Activated CD8-positive, alpha-beta T cell treated with anti-CD3 and anti-CD28 coated beads for 36 hours (primary cell): ENCODE results near the gene PLPPR4. TPM values are rescaled to one million over a fixed set of nuclear protein-coding genes. Genes with fewer than 3 reads are reported as not detected.

Source experiments
- ATAC-seq: fragments of 200-7000 bp; cut with Tn5 transposase; one replicate; pipeline ENCODE4 v1.10.0; 2021; ENCODE audit warnings: mild to moderate bottlenecking, moderate library complexity
- CTCF ChIA-PET: fragments of 350-600 bp; sonication (Branson Sonifier 250); formaldehyde crosslinking; loops from one replicate; lab custom pipeline; 2021; ENCODE audit warnings: antibody characterized with exemption; lab: Charles Lee
- POLR2A ChIA-PET: fragments of 350-600 bp; sonication (Branson Sonifier 250); formaldehyde crosslinking; loops from one replicate; lab custom pipeline; 2021; ENCODE audit warnings: antibody characterized with exemption; lab: Charles Lee
- DNase-seq: peaks from one replicate; pipeline ENCODE4 v3.0.0-alpha.2; 2020
- H3K27ac Mint-ChIP-seq: one replicate; pipeline ENCODE4 v1.8.0; 2021; ENCODE audit warnings: mild to moderate bottlenecking, mixed read lengths
- H3K27me3 Mint-ChIP-seq: one replicate; pipeline ENCODE4 v1.8.0; 2021; ENCODE audit warnings: mixed read lengths
- H3K36me3 Mint-ChIP-seq: one replicate; pipeline ENCODE4 v1.8.0; 2021; ENCODE audit warnings: low read depth, mixed read lengths
- H3K4me1 Mint-ChIP-seq: one replicate; pipeline ENCODE4 v1.8.0; 2021; ENCODE audit warnings: low read depth, mixed read lengths
- H3K4me3 Mint-ChIP-seq: one replicate; pipeline ENCODE4 v1.8.0; 2021; ENCODE audit warnings: mild to moderate bottlenecking, moderate library complexity, mixed read lengths
- H3K9me3 Mint-ChIP-seq: one replicate; pipeline ENCODE4 v1.8.0; 2021; ENCODE audit warnings: mixed read lengths
- intact Hi-C: fragments of 100-400 bp; cut with micrococcal nuclease; formaldehyde crosslinking; loops from one replicate; pipeline ENCODE4 v1.10.0; 2022
- total RNA-seq, 2 experiments: library from RNA; stranded (reverse); gene quantifications; one replicate each; pipeline ENCODE4 v1.2.3, GENCODE V29; 2021
- TF ChIP-seq, protein P1 (sequence below): fragments of 200-600 bp; IDR thresholded peaks from one replicate; pipeline ENCODE4 v1.8.0; 2022; ENCODE audit warnings: antibody characterized with exemption, mild to moderate bottlenecking

The PLPPR4 gene, protein sequence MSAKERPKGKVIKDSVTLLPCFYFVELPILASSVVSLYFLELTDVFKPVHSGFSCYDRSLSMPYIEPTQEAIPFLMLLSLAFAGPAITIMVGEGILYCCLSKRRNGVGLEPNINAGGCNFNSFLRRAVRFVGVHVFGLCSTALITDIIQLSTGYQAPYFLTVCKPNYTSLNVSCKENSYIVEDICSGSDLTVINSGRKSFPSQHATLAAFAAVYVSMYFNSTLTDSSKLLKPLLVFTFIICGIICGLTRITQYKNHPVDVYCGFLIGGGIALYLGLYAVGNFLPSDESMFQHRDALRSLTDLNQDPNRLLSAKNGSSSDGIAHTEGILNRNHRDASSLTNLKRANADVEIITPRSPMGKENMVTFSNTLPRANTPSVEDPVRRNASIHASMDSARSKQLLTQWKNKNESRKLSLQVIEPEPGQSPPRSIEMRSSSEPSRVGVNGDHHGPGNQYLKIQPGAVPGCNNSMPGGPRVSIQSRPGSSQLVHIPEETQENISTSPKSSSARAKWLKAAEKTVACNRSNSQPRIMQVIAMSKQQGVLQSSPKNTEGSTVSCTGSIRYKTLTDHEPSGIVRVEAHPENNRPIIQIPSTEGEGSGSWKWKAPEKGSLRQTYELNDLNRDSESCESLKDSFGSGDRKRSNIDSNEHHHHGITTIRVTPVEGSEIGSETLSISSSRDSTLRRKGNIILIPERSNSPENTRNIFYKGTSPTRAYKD
- total RNA-seq = not detected

DNA sequence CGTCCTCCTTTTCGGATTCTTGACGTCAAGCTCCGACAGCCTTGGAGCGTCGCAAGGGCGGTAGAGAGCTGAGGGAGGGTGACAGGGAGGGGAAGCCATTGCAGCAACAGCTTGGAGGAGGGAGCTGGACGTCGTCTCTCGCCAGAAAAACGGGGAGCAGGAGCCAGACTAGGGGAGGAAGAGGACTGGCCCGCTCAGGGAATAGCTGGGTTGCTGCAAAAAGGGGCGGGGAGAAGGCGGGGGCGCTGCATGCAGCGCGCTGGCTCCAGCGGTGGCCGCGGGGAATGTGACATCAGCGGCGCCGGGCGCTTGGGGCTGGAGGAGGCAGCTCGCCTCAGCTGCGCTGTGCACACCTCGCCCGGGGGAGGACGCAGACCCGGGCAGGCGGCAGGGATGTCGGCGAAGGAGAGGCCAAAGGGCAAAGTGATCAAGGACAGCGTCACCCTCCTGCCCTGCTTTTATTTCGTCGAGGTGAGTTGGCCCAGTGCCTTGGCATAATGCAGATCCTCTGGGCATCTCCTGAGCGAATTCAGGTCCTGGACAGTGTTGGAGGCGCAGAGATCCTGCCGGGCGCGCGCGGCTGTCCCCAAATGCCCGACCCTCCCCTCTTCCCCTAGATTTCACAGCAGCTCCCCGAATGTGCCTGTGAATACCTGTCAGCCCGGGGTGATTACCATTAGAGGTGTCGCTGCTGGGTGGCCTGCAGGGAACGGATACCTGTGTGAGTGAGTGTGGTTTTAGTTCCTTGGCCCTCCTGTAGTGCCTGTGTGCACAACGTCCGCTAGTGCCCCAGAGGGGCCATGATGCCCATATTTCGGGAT is at the start of gene PLPPR4:
Gene PLPPR4 (plus strand): TSS at position 292 of the 821 bp plus-strand sequence. CDS start 102 bp downstream, at position 394.
- intact Hi-C loops = no loop called here
- H3K4me3 Mint-ChIP-seq = no peak within 1 kb of the TSS
- no peak within 1 kb of the TSS for H3K27ac Mint-ChIP-seq
- H3K4me1 Mint-ChIP-seq = peaks cover 1% of the 10 kb centered on the region
- DNase-seq (peak; percentile 15), ATAC-seq (no peak)
- peaks cover 33% of the 10 kb centered on the region for H3K27me3 Mint-ChIP-seq
- no peaks in the 10 kb centered on the region for H3K9me3 Mint-ChIP-seq
- TF ChIP-seq, protein P1, sequence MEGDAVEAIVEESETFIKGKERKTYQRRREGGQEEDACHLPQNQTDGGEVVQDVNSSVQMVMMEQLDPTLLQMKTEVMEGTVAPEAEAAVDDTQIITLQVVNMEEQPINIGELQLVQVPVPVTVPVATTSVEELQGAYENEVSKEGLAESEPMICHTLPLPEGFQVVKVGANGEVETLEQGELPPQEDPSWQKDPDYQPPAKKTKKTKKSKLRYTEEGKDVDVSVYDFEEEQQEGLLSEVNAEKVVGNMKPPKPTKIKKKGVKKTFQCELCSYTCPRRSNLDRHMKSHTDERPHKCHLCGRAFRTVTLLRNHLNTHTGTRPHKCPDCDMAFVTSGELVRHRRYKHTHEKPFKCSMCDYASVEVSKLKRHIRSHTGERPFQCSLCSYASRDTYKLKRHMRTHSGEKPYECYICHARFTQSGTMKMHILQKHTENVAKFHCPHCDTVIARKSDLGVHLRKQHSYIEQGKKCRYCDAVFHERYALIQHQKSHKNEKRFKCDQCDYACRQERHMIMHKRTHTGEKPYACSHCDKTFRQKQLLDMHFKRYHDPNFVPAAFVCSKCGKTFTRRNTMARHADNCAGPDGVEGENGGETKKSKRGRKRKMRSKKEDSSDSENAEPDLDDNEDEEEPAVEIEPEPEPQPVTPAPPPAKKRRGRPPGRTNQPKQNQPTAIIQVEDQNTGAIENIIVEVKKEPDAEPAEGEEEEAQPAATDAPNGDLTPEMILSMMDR = no peak
- ChIA-PET CTCF (no interaction called here), POLR2A (no interaction called here)
- H3K36me3 Mint-ChIP-seq = no peaks in the 10 kb centered on the region

DNA sequence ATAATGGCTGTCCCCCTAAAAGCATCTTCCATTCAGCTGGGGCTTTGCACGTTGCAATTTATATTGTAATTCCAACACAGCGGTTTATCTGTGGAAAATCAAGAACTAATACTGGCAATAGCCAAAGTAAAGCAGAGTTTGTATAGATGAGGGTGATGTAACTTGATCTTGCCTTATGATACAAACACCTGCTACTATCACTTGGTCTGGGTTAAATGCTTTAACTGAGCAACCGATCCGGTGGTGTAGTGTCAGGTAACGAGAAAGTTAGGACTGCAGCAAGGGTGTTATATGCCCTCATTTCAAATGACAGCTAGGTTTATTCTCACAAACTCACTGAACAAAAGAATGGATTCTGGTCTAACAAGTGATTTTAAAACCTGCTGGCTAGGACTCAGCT is 47.3 kb upstream of the PLPPR4 start:
- no peaks in the 10 kb centered on the region for H3K36me3 Mint-ChIP-seq
- H3K9me3 Mint-ChIP-seq = no peaks in the 10 kb centered on the region
- H3K27ac Mint-ChIP-seq = no peak overlapping the region
- TF ChIP-seq, protein P1 = no peak
- no peaks in the 10 kb centered on the region for H3K4me1 Mint-ChIP-seq
- POLR2A ChIA-PET = no interaction called here
- peaks cover 3% of the 10 kb centered on the region for H3K27me3 Mint-ChIP-seq
- DNase-seq (no peak), ATAC-seq (no peak)
- CTCF ChIA-PET = no interaction called here
- intact Hi-C loops = no loop called here
- H3K4me3 Mint-ChIP-seq = no peak overlapping the region

DNA sequence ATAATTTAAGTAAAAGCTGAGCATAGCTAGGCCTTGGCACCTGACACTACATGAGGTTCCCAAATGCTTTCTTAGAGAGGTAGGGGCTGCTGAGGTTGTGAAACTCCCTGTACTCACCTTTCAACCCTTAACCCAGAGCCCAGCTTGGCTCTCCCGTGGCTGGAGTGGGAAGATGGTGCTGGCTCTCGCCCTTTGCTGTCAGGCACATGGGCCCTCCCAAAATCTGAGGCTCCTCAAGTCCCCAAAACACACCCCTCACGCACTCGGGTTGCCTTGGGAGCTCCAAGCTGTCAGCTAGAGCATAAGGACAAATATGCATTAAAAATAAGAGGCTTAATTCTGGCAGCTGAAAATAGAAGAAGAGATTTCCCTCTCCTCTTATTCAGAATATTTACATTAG is 46.7 kb upstream of the PLPPR4 start:
- Mint-ChIP-seq H3K9me3 (no peaks in the 10 kb centered on the region), H3K4me1 (no peaks in the 10 kb centered on the region), H3K4me3 (no peak overlapping the region), H3K27ac (no peak overlapping the region), H3K36me3 (no peaks in the 10 kb centered on the region), H3K27me3 (peaks cover 3% of the 10 kb centered on the region)
- ATAC-seq (no peak), DNase-seq (no peak)
- TF ChIP-seq, protein P1 = no peak
- intact Hi-C loops = no loop called here
- ChIA-PET POLR2A (no interaction called here), CTCF (interaction anchor here (0.5 kb wide), 1 partner anchor 23 kb away, joined by 3 read pairs; no protein-coding TSS in a partner anchor)

DNA sequence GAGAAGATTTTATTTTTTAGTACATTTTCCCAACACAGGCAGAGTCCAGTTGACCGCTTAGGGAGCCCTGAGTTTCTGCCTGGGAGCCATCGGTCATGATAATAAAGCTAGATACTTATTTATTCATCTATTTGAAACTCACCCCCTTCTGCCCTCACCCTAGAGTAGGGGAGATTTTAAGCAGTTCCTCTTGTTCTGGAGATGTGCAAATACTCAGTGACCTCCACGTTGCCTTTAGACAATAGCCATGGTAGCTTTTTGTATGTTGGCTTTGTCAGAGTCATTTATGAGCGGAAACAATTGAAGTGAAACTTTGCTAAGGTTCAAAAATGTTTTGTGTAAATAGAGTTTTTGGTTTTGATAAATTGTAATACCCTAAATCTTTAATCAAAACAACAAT is 45.7 kb upstream of the PLPPR4 start:
- Mint-ChIP-seq H3K36me3 (no peaks in the 10 kb centered on the region), H3K27me3 (peaks cover 5% of the 10 kb centered on the region), H3K27ac (no peak overlapping the region), H3K4me1 (no peaks in the 10 kb centered on the region), H3K9me3 (no peaks in the 10 kb centered on the region), H3K4me3 (no peak overlapping the region)
- intact Hi-C loops = no loop called here
- ChIA-PET CTCF (no interaction called here), POLR2A (no interaction called here)
- ATAC-seq (no peak), DNase-seq (no peak)
- TF ChIP-seq, protein P1 = no peak
